ENCODE results near the gene CARD14.
"Not testable (repeated sequence)": the region's sequence is repeated elsewhere in the genome, so short reads cannot be mapped to it uniquely, and the experiment has no call there.

DNA sequence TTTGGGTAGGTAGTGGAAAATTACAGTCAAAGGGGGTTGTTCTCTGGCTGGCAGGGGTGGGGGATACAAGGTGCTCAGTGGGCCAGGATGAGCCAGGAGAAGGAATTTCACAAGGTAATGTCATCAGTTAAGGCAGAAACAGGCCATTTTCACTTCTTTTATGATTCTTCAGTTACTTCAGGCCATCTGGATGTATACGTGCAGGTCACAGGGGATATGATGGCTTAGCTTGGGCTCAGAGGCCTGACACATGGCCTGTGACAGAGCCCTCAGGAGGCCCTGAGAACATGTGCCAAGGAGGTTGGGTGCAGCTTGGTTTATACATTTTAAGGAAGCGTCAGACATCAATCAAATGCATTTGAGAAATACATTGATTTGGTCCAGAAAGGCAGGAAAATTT is 88.5 kb downstream of the CARD14 start:
- TF ChIP-seq, protein P1, sequence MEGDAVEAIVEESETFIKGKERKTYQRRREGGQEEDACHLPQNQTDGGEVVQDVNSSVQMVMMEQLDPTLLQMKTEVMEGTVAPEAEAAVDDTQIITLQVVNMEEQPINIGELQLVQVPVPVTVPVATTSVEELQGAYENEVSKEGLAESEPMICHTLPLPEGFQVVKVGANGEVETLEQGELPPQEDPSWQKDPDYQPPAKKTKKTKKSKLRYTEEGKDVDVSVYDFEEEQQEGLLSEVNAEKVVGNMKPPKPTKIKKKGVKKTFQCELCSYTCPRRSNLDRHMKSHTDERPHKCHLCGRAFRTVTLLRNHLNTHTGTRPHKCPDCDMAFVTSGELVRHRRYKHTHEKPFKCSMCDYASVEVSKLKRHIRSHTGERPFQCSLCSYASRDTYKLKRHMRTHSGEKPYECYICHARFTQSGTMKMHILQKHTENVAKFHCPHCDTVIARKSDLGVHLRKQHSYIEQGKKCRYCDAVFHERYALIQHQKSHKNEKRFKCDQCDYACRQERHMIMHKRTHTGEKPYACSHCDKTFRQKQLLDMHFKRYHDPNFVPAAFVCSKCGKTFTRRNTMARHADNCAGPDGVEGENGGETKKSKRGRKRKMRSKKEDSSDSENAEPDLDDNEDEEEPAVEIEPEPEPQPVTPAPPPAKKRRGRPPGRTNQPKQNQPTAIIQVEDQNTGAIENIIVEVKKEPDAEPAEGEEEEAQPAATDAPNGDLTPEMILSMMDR (IDR thresholded peaks at IDR 0.05), result not testable (repeated sequence)
- not testable (repeated sequence) for TF ChIP-seq EZH2 (IDR thresholded peaks at IDR 0.05; ENCODE audit: borderline replicate concordance, insufficient read depth, low read depth, low read length, poor library complexity, severe bottlenecking)

All from B cell (primary cell).